ENCODE data around the gene TSPO2. TPM values are rescaled to one million over a fixed set of nuclear protein-coding genes. Genes with fewer than 3 reads are reported as not detected.

Gene TSPO2
- total RNA-seq, 1 donor from 2014 or later: not detected

DNA sequence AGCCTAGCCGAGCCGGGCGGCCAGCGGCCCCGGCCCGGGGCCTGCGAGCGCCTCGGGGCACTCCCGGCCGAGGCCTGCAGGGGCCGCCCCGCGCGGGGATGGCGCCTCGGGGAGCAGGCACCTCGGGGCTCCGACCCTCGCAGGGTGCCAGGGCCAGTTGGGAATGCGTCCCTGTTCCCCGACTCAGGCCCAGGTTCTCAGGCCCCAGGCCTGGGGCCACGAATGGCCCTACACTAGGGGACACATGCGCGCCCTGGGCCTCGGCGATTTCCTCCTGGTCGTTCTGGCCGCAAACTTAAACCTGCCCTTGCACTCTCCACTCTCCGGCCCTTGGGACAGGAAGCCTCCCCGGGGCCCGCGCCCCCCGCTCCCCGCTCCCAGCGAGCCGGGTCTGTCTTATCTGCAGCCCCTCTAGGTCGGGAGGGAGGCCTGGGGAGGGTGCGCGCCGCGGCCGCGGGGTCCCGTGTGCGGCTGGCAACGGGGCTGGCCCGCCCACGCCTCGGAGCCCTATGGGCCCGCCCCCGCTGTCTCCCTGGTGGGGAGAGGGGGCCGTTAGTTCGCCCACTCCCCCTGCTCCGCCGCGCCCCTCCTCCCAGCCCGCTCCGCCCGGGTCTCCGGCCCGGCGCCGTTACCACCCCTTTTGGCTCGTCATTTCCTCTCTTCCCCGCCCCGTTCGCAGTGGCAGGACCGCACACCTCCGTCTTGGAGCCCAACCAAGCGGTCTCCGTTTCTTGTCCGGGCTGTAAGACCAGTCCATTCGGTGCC lies 31.1 kb downstream of the TSPO2 start:
- intact Hi-C loops (cut with DNase I): no loop called here
- TF ChIP-seq, protein P1, sequence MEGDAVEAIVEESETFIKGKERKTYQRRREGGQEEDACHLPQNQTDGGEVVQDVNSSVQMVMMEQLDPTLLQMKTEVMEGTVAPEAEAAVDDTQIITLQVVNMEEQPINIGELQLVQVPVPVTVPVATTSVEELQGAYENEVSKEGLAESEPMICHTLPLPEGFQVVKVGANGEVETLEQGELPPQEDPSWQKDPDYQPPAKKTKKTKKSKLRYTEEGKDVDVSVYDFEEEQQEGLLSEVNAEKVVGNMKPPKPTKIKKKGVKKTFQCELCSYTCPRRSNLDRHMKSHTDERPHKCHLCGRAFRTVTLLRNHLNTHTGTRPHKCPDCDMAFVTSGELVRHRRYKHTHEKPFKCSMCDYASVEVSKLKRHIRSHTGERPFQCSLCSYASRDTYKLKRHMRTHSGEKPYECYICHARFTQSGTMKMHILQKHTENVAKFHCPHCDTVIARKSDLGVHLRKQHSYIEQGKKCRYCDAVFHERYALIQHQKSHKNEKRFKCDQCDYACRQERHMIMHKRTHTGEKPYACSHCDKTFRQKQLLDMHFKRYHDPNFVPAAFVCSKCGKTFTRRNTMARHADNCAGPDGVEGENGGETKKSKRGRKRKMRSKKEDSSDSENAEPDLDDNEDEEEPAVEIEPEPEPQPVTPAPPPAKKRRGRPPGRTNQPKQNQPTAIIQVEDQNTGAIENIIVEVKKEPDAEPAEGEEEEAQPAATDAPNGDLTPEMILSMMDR (IDR thresholded peaks at IDR 0.05): peak; percentile 47
- H3K4me3 ChIP-seq: peak overlapping the region; percentile 93
- H3K9me3 ChIP-seq: no peaks in the 10 kb centered on the region
- DNase-seq: peak; percentile 91
- peak; percentile 53 to 59 for ATAC-seq
- H3K36me3 ChIP-seq: peaks cover 15% of the 10 kb centered on the region
- peak overlapping the region; percentile 99 for H3K27ac ChIP-seq
- peaks cover 40% of the 10 kb centered on the region for H3K4me1 ChIP-seq
- no peaks in the 10 kb centered on the region for H3K27me3 ChIP-seq (ENCODE audit: low read depth)

DNA sequence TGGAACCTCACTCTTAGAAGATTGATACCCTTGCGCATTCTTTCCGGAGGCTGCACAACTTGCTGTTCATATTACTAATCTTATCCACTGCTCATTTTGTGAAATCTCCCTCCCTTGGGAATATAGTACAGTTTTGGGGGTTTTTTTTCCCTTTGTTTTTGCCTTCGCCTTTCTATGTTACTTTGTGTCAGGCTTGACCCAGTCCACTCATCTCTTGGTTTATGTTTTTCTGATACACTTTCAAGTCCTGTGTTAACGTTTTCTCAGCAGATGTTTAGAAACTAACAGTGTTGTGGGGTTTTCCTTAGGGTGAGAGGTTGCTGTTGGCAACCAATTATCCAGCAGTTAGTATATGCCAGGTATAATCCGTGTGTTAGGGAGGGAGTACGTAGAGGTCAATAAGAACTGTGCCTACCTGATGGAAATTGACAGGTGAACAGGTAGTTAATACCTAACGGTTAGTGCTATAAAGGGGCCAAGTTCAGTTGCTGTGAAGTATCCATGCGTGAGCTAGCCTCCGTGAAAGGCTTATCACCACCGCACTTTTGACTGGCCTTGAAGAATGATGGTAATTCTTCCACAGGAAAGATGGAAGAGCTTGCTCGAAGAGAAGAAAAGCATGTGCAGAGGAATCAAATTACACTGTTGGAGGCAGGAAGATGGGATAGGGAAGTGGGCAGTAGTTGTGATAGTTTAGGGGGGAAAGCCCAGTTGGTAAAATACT lies 31.9 kb downstream of the TSPO2 start:
- Histone ChIP-seq H3K4me1 (peaks cover 40% of the 10 kb centered on the region), H3K4me3 (peak overlapping the region; percentile 93), H3K36me3 (peaks cover 12% of the 10 kb centered on the region), H3K27ac (peak overlapping the region; percentile 99), H3K9me3 (no peaks in the 10 kb centered on the region), H3K27me3 (ENCODE audit: low read depth) (no peaks in the 10 kb centered on the region)
- intact Hi-C loops (cut with DNase I): no loop called here
- TF ChIP-seq, protein P1 (IDR thresholded peaks at IDR 0.05): no peak
- DNase-seq (no peak), ATAC-seq (no peak)

DNA sequence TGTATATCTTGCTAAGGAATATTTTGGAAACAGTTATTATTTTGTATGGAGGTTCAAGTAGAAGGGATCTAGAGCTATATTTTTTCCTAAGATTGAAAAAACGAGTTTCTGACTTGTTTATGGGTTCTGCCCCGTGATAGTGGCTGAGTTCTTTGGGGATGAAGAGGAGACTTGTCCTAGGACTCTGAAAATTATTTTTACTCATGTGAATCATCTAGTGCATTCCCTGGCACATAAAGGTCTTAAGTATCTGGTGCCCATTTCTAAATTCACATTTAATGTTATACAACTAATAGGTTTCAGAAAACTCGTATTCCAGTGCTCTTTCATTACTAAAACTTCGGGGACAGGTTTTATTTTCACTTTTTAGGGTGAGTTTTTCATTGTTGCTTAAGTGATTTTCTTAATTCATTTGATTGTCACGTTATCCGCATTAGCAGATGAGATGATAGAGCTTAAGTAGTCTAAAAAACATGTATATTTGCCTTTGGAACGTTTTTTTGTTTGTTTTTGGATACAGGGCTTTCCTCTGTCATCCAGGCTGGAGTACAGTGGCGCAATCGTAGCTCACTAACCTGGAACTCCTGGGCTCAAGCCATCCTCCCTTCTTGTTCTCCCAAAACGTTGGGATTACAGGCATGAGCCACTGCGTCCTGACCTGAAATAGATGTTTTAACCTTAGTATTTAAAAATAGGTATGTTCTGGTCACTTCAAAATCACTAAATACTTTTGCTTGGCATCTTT lies 32.6 kb downstream of the TSPO2 start:
- H3K4me3 ChIP-seq: peak overlapping the region; percentile 93
- H3K36me3 ChIP-seq: peaks cover 12% of the 10 kb centered on the region
- DNase-seq (no peak), ATAC-seq (no peak)
- TF ChIP-seq, protein P1 (IDR thresholded peaks at IDR 0.05): no peak
- intact Hi-C loops (cut with DNase I): no loop called here
- H3K27me3 ChIP-seq (ENCODE audit: low read depth): no peaks in the 10 kb centered on the region
- H3K27ac ChIP-seq: peak overlapping the region; percentile 99
- H3K9me3 ChIP-seq: no peaks in the 10 kb centered on the region
- peaks cover 40% of the 10 kb centered on the region for H3K4me1 ChIP-seq

DNA sequence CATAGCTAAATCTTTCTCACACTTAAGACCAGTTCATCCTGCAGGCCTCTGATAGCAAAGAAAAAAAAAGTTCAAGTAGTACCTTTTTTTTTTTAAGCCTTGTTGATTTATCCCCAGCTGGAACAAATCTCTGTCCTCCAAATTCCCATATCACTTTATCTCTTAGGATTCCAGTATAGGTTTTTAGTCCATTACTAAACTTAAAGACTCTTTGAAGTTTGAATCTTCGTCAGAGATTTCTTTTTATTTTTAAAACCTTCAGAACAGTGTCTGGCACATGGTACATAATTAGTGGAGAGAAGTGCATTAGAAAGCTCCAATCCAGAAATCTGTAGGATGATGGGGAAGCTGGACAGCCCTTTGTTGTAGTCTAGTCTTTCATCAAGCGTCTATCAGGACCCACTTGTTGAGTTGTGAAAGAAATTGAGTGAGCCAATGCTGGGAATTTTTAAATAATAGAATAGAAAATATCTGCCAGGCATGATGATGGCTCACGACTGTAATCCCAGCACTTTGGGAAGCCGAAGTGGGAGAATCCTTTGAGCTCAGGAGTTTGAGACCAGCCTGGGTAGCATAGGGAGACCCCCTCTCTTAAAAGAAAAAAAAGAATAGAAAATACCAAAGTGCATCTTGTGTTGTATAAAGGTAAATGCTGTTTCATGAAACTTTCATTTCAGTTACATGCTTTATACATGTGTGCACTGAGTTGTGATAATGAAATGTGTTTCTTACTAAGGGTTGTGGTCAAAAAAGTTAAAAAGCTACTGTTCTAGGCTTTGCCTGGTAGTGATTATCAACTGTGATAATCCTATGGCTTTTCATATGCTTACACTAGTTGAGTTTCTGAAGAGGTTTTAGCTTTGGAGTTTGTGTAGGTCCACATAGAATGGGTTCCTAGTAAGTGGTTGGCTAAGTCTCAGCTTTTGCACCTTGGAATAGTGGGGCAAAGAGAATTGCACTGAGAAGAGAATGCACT lies 33.7 kb downstream of the TSPO2 start:
- H3K27ac ChIP-seq: no peak overlapping the region

More for the DNA sequence above, 33.7 kb downstream of the TSPO2 start:
- intact Hi-C loops (cut with DNase I): no loop called here
- TF ChIP-seq, protein P1 (IDR thresholded peaks at IDR 0.05): no peak
- Histone ChIP-seq H3K4me1 (peaks cover 37% of the 10 kb centered on the region), H3K4me3 (no peak overlapping the region), H3K9me3 (no peaks in the 10 kb centered on the region), H3K36me3 (peaks cover 22% of the 10 kb centered on the region), H3K27me3 (ENCODE audit: low read depth) (no peaks in the 10 kb centered on the region)
- no peak for DNase-seq
- ATAC-seq: no peak

Data from lower lobe of right lung (tissue), 2 donors.